HFF-Myc (cell line): ENCODE data around the gene SPATA31E1.

Source experiments
- DNase-seq: peaks from one replicate; pipeline ENCODE4 v3.0.0-alpha.2; 2011; ENCODE audit warnings: low read depth; ENCODE audit errors: extremely low read depth
- H3K4me3 ChIP-seq: replicated peaks from 2 replicates; pipeline ENCODE4 v1.5.1; 2011; ENCODE audit warnings: low read depth, mild to moderate bottlenecking, control low read depth, low read length
- CTCF ChIP-seq: IDR thresholded peaks from 2 replicates; pipeline ENCODE4 v1.5.1; 2012; ENCODE audit warnings: mild to moderate bottlenecking, low read depth, low read length, control low read depth; ENCODE audit errors: missing control alignments

Gene SPATA31E1

GRCh38 chr9:87882627-87883026, at the start of gene SPATA31E1:
TSS of gene SPATA31E1 (plus strand) at chr9:87882877. CDS start at chr9:87882892, 15 bp downstream.
- no peak for TF ChIP-seq CTCF
- no peak for DNase-seq
- H3K4me3 ChIP-seq = no peak within 1 kb of the TSS

GRCh38 chr9:87834357-87834756, 48.3 kb upstream of the SPATA31E1 start:
- TF ChIP-seq CTCF = peak; percentile 27
- no peak overlapping the region for H3K4me3 ChIP-seq
- DNase-seq = no peak

GRCh38 chr9:87836536-87836935, 46.1 kb upstream of the SPATA31E1 start:
- DNase-seq = no peak
- TF ChIP-seq CTCF = no peak
- H3K4me3 ChIP-seq = no peak overlapping the region

GRCh38 chr9:87836951-87837705, 45.5 kb upstream of the SPATA31E1 start:
- DNase-seq = no peak
- H3K4me3 ChIP-seq = no peak overlapping the region

GRCh38 chr9:87840134-87840533, 42.5 kb upstream of the SPATA31E1 start:
- no peak for DNase-seq
- H3K4me3 ChIP-seq = no peak overlapping the region
- no peak for TF ChIP-seq CTCF

More at GRCh38 chr9:87836951-87837705, 45.5 kb upstream of the SPATA31E1 start:
- TF ChIP-seq CTCF = no peak

- TF ChIP-seq CTCF = no peak
- no peak overlapping the region for H3K4me3 ChIP-seq
- DNase-seq = no peak
Observed at GRCh38 chr9:87842878-87843585, 39.6 kb upstream of the SPATA31E1 start.
